Activated CD8-positive, alpha-beta memory T cell treated with anti-CD3 and anti-CD28 coated beads, Interleukin-2, amount 10 ng/mL, durations not matched to agents 7 days and 5 days (primary cell): ENCODE measurements around the gene COQ4. TPM values are rescaled to one million over a fixed set of nuclear protein-coding genes. Genes with fewer than 3 reads are reported as not detected.

Experiments
- ATAC-seq: fragments of 150-1000 bp; cut with Tn5 transposase; one replicate; pipeline ENCODE4 v1.10.0; 2021; ENCODE audit warnings: moderate library complexity
- CTCF ChIA-PET: fragments of 350-600 bp; sonication (Branson Sonifier 250); formaldehyde crosslinking; loops from one replicate; lab custom pipeline; 2021; ENCODE audit warnings: antibody characterized with exemption; lab: Charles Lee
- DNase-seq: peaks from one replicate; pipeline ENCODE4 v3.0.0-alpha.2; 2020
- H3K27ac Mint-ChIP-seq: one replicate; pipeline ENCODE4 v1.8.0; 2021; ENCODE audit warnings: mild to moderate bottlenecking, mixed read lengths
- H3K27me3 Mint-ChIP-seq: one replicate; pipeline ENCODE4 v1.8.0; 2021; ENCODE audit warnings: mixed read lengths
- H3K36me3 Mint-ChIP-seq: one replicate; pipeline ENCODE4 v1.8.0; 2021; ENCODE audit warnings: mild to moderate bottlenecking, mixed read lengths
- H3K4me1 Mint-ChIP-seq: one replicate; pipeline ENCODE4 v1.8.0; 2021; ENCODE audit warnings: mixed read lengths
- H3K4me3 Mint-ChIP-seq: one replicate; pipeline ENCODE4 v1.8.0; 2021; ENCODE audit warnings: mild to moderate bottlenecking, moderate library complexity, mixed read lengths
- H3K9me3 Mint-ChIP-seq: one replicate; pipeline ENCODE4 v1.8.0; 2022; ENCODE audit warnings: low read depth, mixed read lengths
- total RNA-seq, 2 experiments: library from RNA; stranded (reverse); gene quantifications; one replicate each; pipeline ENCODE4 v1.2.3, GENCODE V29; 2021

COQ4 gene
- total RNA-seq, 2 experiments from 2014 or later = 29.8 to 41.1 TPM

DNA sequence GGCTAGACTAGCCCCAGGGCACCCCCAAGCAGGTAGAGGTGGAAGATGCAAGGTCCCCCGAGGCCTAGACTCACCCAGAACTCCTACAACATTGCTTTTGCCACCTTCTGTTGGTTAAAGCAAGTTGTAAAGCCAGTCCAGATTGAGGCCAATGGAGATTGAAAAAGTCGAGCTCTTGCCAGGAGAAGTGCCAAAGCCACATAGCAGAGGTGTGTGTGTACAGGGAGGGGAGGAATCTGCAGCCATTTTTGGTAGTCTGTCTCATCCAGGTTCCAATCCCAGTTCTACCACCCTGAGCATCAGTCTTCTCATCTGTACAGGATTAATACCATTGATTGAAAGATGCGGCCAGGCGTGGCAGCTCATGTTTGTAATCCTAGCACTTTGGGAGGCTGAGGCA lies 36.2 kb downstream of the COQ4 start:
- CTCF ChIA-PET = no interaction called here
- peaks cover 9% of the 10 kb centered on the region for H3K4me1 Mint-ChIP-seq
- no peaks in the 10 kb centered on the region for H3K27me3 Mint-ChIP-seq

DNA sequence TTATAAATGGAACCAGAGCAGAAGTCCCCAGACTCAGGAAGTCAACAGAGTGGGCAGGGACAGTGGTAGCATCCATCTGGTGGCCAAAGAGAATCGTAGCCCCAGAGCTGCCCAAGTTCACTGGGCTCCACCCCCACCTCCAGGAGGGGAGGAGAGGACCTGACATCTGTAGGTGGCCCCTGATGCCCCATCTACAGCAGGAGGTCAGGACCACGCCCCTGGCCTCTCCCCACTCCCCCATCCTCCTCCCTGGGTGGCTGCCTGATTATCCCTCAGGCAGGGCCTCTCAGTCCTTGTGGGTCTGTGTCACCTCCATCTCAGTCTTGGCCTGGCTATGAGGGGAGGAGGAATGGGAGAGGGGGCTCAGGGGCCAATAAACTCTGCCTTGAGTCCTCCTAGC lies 38.2 kb downstream of the COQ4 start:
- ATAC-seq = no peak
- Mint-ChIP-seq H3K36me3 (no peaks in the 10 kb centered on the region), H3K4me3 (no peak overlapping the region), H3K4me1 (peaks cover 13% of the 10 kb centered on the region), H3K9me3 (no peaks in the 10 kb centered on the region), H3K27me3 (no peaks in the 10 kb centered on the region), H3K27ac (no peak overlapping the region)
- no peak for DNase-seq
- CTCF ChIA-PET = interaction anchor here (1.0 to 3.8 kb wide), 7 partner anchors 10 to 75 kb away, joined by 3 to 51 read pairs (median 8); partner anchors contain the start of genes CERCAM and URM1

More for the DNA sequence above, 36.2 kb downstream of the COQ4 start:
- H3K4me3 Mint-ChIP-seq = no peak overlapping the region
- no peak overlapping the region for H3K27ac Mint-ChIP-seq
- no peaks in the 10 kb centered on the region for H3K9me3 Mint-ChIP-seq
- H3K36me3 Mint-ChIP-seq = no peaks in the 10 kb centered on the region
- DNase-seq (no peak), ATAC-seq (no peak)

DNA sequence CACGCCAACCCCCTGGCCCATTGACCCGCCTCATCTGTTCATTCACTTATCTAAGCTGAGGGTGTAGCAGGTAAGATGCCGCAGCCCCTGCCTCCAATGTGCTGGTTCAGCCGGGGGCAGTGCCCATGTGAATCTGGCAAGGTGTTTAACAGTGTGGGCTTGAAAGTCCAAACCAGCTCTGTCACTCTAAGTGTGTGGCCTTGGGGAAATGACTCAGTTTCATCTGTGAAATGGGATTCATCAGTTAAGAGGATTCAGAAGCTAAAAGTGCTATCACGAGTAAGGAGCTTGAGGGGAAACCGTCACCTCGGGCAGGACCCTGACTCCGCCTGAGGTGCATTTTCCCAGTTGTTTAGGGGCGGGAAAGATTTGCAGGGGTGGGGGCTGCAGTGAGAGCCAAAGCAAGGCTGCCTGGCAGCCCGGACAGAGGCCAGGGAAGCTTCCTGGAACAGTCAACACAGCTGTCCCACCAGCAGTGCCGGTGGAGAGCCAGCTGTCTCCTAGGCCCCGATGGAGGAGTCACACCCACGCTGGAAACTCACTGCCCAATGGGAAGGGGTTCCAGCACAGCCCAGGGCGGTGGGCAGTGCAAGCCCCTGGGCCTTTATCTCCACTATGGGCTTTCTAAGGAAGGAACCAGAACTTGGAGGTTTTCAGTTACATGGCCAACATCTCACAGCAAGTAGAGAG lies 38.8 kb downstream of the COQ4 start:
- H3K9me3 Mint-ChIP-seq = no peaks in the 10 kb centered on the region
- no peak overlapping the region for H3K4me3 Mint-ChIP-seq
- CTCF ChIA-PET = interaction anchor here (1.0 to 4.8 kb wide), 32 partner anchors 10 to 246 kb away, joined by 3 to 51 read pairs (median 4); partner anchors contain the start of genes CERCAM, GOLGA2, SPTAN1 and SWI5
- peak overlapping the region; percentile 79 for H3K27ac Mint-ChIP-seq
- DNase-seq (no peak), ATAC-seq (no peak)
- H3K4me1 Mint-ChIP-seq = peaks cover 13% of the 10 kb centered on the region
- H3K27me3 Mint-ChIP-seq = no peaks in the 10 kb centered on the region
- no peaks in the 10 kb centered on the region for H3K36me3 Mint-ChIP-seq

DNA sequence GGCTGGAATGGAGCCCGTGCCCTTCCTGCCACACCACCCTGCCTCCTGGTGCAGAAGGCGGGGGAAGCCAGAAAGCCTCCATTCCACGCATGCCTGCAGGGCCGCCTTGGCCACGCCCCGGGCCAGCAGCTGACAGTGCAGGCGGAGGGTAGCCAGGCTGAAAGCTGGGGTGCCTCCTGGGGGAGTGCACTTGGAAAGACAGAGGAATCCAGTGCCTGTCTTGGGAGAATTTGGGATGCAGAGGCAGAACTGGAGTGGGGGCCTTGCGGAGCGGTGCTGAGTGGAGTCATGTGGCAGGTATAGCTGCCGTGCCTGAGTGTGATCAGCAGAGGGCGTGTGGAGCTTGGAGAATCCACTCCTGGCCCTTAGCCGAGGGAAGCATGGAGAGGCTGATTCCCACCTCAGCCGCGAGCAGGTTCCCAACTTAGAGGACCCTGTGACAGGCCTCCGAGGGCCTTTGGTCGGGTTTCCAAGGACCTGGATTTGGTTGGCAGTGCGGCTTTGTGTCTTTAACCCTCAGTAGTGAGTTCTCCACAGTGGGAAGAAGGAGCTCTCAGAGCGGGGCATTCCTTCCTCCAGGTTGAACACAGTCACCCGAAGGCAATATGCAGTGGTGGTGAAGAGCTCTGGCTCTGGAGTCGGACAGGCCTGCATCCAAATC lies 39.5 kb downstream of the COQ4 start:
- DNase-seq (peak; percentile 81), ATAC-seq (peak; percentile 91)
- Mint-ChIP-seq H3K9me3 (no peaks in the 10 kb centered on the region), H3K4me1 (peaks cover 13% of the 10 kb centered on the region), H3K27me3 (no peaks in the 10 kb centered on the region), H3K36me3 (no peaks in the 10 kb centered on the region), H3K27ac (peak overlapping the region; percentile 79), H3K4me3 (peak overlapping the region; percentile 60)
- CTCF ChIA-PET = interaction anchor here (0.6 to 4.8 kb wide), 44 partner anchors 9 to 482 kb away, joined by 3 to 51 read pairs (median 4); partner anchors contain the start of genes CERCAM, GOLGA2, SPTAN1 and SWI5

DNA sequence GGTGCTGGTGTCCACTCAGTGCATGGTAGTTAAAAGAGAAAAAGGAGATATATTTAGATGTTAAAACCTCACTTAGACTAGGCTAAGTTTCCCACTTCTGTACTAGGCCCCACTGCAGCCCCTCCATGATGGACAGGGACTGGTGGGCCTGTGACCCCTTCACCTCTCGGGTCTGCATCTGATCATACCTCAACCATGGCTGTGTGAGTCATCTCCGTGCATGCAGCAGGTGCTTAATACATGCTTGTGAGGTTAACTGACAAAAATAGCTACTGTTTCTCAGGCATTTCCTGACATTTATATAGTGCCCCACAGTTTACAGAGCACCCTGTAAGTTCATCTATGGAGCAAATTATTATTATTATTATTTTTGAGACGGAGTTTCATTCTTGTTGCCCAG lies 40.1 kb downstream of the COQ4 start:
- no peaks in the 10 kb centered on the region for H3K9me3 Mint-ChIP-seq
- H3K27ac Mint-ChIP-seq = no peak overlapping the region
- no peak for ATAC-seq
- DNase-seq = no peak
- H3K36me3 Mint-ChIP-seq = no peaks in the 10 kb centered on the region
- CTCF ChIA-PET = interaction anchor here (0.6 to 4.8 kb wide), 39 partner anchors 9 to 481 kb away, joined by 3 to 51 read pairs (median 4); partner anchors contain the start of genes CERCAM, SPTAN1 and URM1
- no peaks in the 10 kb centered on the region for H3K27me3 Mint-ChIP-seq
- H3K4me1 Mint-ChIP-seq = peaks cover 13% of the 10 kb centered on the region
- H3K4me3 Mint-ChIP-seq = no peak overlapping the region

DNA sequence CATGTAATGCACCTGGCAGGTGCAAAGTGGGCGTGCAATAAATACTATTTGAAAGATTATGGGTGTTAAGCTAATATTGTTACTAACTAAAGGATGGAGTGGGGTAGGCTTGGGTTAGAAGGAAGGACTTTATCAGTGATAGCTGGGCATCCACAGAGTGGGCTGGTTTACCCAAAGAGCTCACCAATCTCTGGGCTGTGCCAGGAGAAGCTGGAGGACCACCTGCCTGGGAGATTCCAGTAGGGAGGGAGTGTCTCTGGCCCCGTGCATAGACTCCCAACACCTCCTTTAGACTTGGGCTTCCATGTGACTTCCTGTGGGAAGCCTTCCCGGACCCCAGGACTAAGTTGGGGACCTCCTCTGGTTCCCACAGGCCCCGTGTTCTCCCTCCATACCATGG lies 42.9 kb downstream of the COQ4 start:
- Mint-ChIP-seq H3K27me3 (no peaks in the 10 kb centered on the region), H3K27ac (no peak overlapping the region), H3K4me3 (no peak overlapping the region), H3K9me3 (no peaks in the 10 kb centered on the region), H3K4me1 (peaks cover 19% of the 10 kb centered on the region), H3K36me3 (no peaks in the 10 kb centered on the region)
- CTCF ChIA-PET = interaction anchor here (1.5 to 4.8 kb wide), 4 partner anchors 9 to 68 kb away, joined by 4 to 37 read pairs (median 8); partner anchors contain the start of gene CERCAM
- ATAC-seq (no peak), DNase-seq (no peak)

DNA sequence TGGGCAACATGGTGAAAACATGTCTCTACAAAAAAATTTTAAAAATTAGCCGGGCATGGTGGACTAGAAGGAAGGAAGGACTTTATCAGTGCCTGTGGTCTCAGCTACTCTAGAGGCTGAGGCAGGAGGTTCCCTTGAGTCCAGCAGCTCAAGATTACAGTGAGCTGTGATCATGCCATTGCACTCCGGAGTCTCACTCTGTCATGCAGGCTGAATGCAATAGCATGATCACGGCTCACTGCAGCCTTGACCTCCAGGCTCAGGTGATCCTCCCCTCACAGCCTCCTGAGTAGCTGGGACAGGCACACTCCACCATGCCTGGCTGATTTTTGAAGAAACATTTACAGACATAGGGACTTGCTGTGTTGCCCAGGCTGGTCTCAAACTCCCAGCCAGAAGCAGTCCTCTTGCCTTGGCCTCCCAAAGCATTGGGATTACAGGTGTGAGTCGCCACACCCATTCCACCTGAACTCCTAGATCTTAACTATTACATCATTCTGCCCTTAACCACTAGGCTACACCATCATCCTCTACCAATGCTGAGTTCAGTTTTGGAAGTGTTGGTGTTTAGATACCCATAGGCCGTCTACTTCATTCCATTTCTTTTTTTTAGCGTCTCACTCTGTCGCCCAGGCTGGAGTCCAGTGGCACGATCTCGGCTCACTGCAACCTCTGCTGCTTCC lies 46.5 kb downstream of the COQ4 start:
- CTCF ChIA-PET = no interaction called here
- H3K4me1 Mint-ChIP-seq = peaks cover 31% of the 10 kb centered on the region

DNA sequence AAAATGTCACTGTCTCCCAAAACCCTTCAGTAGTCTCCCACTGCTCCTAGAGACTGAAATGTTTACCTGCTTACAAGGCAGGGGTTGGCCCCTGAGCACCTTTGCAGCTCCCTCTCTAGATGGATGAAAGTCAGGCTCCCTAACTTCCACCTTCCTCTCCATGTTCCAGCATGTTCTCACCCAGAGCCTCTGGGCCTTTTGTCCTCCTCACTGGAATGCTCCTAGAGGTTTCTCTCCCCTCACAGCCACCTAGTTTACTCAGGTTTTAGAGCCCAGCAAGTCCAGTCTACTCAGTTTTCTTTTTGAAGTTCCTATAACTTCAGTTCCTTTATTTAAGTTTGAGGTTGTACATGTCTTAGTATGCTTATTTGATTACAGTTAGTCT lies 47.7 kb downstream of the COQ4 start:
- DNase-seq = no peak
- ATAC-seq = no peak

More for the DNA sequence above, 46.5 kb downstream of the COQ4 start:
- H3K27me3 Mint-ChIP-seq = no peaks in the 10 kb centered on the region
- DNase-seq (no peak), ATAC-seq (no peak)
- H3K27ac Mint-ChIP-seq = no peak overlapping the region
- H3K36me3 Mint-ChIP-seq = peaks cover 8% of the 10 kb centered on the region
- H3K4me3 Mint-ChIP-seq = no peak overlapping the region
- H3K9me3 Mint-ChIP-seq = no peaks in the 10 kb centered on the region

DNA sequence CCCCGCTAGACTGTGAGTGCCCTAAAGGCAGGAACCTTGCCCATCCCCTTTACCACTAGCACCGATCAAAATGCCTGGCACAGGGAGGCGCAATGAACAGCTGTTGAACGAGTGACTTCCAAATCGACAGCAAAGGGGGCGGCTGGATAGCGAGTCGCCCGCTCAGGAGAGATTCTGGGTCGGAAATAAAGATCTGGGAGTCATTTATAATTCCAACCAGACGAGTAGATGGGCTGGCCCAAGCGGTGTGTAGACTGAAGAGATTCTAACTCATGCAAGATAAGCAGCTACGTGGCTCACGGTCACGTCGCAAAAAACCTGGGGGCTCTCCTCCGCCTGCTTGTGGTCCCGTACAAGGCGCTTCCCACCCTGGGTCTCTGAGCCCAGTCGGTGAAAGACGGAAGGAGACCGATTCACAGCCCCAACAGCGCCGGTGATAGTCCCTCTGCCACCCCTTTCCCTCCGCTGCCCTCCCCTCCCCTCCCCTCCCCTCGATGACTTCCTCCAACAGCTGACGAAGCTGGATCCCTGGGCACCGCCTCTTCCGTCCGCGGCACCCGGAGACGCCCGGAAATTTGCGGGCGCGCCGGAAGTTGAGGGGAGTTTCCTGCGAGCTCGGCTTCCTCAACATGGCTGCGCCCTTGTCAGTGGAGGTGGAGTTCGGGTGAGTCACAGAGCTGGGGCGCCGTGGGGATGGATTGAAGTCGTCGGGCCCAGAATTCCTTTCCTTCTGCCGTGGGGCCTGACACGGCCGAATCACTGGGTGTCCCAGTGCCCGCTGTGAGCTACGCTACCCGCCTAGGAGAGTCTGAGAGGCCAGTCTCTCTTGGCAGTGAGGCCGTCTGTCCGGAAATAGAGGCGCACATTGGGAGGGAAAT lies 48.4 kb downstream of the COQ4 start, which contains the start of gene URM1:
URM1 (plus strand) TSS at position 623 of the 878 bp plus-strand sequence; CDS start at position 630, 7 bp downstream.
- CTCF ChIA-PET = interaction anchor here (0.7 to 3.7 kb wide), 12 partner anchors 9 to 493 kb away, joined by 3 to 51 read pairs (median 4); partner anchors contain the start of genes CERCAM and SPTAN1
- ATAC-seq = peak; percentile 97
- Mint-ChIP-seq H3K27me3 (no peaks in the 10 kb centered on the region), H3K9me3 (no peaks in the 10 kb centered on the region), H3K4me3 (peak within 1 kb of the TSS; percentile 95), H3K27ac (peak within 1 kb of the TSS; percentile 91), H3K36me3 (peaks cover 8% of the 10 kb centered on the region), H3K4me1 (peaks cover 27% of the 10 kb centered on the region)
- DNase-seq = peak; percentile 97

More for the DNA sequence above, 47.7 kb downstream of the COQ4 start:
- Mint-ChIP-seq H3K4me1 (peaks cover 28% of the 10 kb centered on the region), H3K4me3 (peak overlapping the region; percentile 95), H3K9me3 (no peaks in the 10 kb centered on the region), H3K27me3 (no peaks in the 10 kb centered on the region), H3K27ac (peak overlapping the region; percentile 91), H3K36me3 (peaks cover 8% of the 10 kb centered on the region)
- CTCF ChIA-PET = interaction anchor here (0.7 to 3.7 kb wide), 6 partner anchors 8 to 174 kb away, joined by 3 to 51 read pairs (median 6); partner anchors contain the start of gene CERCAM

DNA sequence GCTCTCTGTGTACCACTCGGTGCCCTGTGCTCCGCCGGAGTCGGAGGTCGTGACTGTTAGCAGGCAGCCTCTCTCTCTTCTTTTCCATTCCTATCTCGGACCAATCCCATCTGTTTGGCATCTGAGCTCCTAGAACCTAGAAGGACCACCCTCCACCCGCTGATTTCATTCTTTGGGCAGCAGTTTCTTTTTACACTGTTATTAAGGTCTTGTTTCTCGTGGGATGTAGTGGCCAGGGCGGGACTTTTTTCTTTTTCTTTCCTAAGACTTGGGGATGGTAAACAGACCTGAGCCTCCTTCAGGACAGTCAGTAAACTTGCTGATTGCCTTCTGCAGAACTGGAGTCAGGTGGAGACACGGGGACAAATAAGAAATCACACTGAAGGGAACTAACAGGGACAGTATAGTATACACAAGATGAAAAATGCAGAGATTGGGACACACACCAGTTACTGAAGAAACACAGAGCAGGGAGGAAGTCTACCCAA lies 49.0 kb downstream of the COQ4 start:
- CTCF ChIA-PET = interaction anchor here (0.7 to 3.7 kb wide), 8 partner anchors 9 to 172 kb away, joined by 3 to 51 read pairs (median 4); partner anchors contain the start of gene CERCAM
- peak overlapping the region; percentile 95 for H3K4me3 Mint-ChIP-seq
- DNase-seq = no peak
- H3K4me1 Mint-ChIP-seq = peaks cover 27% of the 10 kb centered on the region
- ATAC-seq = no peak
- no peaks in the 10 kb centered on the region for H3K9me3 Mint-ChIP-seq
- H3K27me3 Mint-ChIP-seq = no peaks in the 10 kb centered on the region
- H3K27ac Mint-ChIP-seq = peak overlapping the region; percentile 91
- peaks cover 8% of the 10 kb centered on the region for H3K36me3 Mint-ChIP-seq

DNA sequence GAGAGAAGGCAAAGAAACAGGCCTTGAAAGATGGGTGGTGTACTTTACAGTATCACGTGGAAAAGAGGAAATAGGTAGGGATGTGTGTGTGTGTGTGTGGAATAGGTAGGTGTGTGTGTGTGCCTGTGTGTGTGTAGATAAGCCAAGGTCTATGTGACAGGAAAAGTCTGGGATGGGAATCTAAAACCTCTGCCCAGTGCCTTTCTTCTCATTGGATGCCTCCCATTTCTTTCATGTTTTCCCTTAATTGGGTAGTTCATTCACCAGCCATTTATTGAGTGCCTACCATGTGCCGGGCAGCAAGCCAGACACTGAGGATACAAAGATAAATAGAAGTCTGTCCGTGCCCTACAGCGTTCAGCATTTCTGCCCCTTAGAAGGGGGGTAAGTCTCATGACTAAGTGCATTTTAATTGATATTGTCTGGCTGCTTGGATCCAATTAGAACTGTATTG lies 49.6 kb downstream of the COQ4 start:
- ATAC-seq (no peak), DNase-seq (no peak)
- Mint-ChIP-seq H3K4me3 (peak overlapping the region; percentile 95), H3K4me1 (peaks cover 27% of the 10 kb centered on the region), H3K36me3 (peaks cover 8% of the 10 kb centered on the region), H3K27me3 (no peaks in the 10 kb centered on the region), H3K9me3 (no peaks in the 10 kb centered on the region), H3K27ac (peak overlapping the region; percentile 91)
- CTCF ChIA-PET = interaction anchor here (0.7 to 3.7 kb wide), 4 partner anchors 10 to 48 kb away, joined by 3 to 51 read pairs (median 4); no protein-coding TSS in a partner anchor

DNA sequence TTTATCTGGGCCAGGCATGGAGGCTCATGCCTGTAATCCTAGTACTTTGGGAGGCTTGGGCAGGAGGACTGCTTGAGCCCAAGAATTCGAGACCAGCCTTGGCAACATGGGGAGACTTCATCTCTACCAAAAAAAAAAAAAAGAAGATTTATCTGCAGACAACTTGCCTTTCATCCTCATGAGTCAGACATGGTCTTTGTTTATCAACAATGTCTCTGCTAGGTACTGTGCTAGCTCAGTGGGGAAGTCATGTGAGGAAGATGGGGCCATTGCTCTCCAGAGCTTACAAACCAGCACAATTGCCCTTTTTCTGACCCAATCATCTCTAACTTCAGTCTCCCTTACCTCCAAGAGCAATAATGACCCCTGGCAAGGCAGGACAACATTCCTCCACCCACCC lies 50.1 kb downstream of the COQ4 start:
- Mint-ChIP-seq H3K4me1 (peaks cover 27% of the 10 kb centered on the region), H3K36me3 (peaks cover 8% of the 10 kb centered on the region), H3K27me3 (no peaks in the 10 kb centered on the region), H3K27ac (no peak overlapping the region), H3K9me3 (no peaks in the 10 kb centered on the region), H3K4me3 (peak overlapping the region; percentile 95)
- DNase-seq (no peak), ATAC-seq (no peak)
- CTCF ChIA-PET = interaction anchor here (1.0 to 3.7 kb wide), 3 partner anchors 11 to 47 kb away, joined by 3 to 51 read pairs (median 4); no protein-coding TSS in a partner anchor
